ENCODE results near the gene HS6ST1. TPM values are rescaled to one million over a fixed set of nuclear protein-coding genes. Genes with fewer than 3 reads are reported as not detected.
A peak's percentile ranks its signal among the peaks of the same experiment; 100 is the strongest.

HS6ST1 gene
- total and polyA plus RNA-seq, 7 donors: 13.6 to 90.9 (median 38.9) TPM

DNA sequence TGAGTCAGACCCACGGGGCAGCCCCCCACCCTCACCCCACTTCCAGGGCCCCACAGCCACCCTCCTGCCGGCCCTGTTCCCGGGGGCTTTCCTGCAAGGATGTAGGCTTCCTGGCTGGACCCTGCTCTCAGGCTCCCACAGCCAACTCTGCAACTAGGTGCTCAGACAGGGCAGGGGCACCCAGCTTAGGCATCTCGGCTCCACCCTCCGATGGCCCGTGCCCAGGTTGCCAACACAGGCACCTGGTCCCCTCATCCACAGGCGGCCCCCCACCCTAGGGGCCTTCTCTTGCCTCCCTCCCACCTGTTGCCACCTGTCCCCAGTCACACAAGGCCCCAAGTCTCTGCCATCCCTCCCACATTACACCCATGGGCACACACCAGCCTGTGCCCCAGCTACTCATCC lies 34.6 kb downstream of the HS6ST1 start:
- peaks cover 27% of the 10 kb centered on the region for H3K4me1 ChIP-seq

DNA sequence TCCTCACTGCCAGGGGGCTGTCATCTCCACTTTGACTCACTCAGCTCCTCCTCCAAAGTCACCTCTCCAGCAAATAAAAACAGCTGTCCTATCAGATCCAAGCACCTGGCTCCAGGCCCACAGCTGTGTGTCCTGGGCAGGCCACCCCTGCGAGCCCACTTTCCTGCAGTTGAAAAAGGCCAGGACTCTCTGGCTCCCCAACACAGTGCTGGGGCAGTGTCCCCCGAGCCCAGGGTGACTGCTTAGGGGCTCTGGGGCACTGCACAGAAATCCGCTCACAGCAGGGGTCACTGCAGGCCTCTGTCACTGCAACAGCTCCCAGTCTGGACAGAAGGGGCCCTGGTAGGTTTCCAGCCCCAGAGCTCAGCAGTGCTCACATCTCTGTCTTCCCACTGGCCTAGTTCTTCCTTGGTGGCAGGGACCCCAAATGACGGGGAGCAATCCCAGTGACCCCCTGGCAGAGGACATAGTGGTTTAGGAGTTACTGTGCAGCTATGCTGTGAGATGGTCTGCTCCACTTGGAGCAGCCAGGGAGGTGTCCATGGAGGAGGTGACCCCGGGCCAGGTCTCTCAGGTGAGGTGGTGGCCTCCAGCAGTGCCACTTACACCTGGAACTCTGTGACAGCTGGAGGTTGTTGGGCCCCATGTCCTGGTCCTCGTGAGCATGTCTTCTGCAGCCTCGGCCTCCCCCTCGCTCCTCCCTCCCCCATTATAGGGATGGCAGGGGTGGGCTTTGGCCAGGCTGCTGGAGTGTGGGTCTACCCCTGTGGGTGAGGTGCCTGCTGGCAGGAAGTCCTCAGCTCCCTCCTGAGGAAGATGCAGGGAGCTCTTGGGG lies 35.5 kb downstream of the HS6ST1 start:
- Histone ChIP-seq H3K27ac (peak overlapping the region; percentile 23), H3K4me3 (no peak overlapping the region), H3K36me3 (ENCODE audit: insufficient read depth in 1 of 2, low read depth in 1 of 2) (peaks cover 0 to 10% of the 10 kb centered on the region in 2 donors), H3K27me3 (ENCODE audit: insufficient read depth in 3 of 3, low read length in 2 of 3) (no peaks in the 10 kb centered on the region), H3K4me1 (peaks cover 27% of the 10 kb centered on the region), H3K9me3 (no peaks in the 10 kb centered on the region)
- WGBS, 3 donors: 80 to 82% (median 81%) methylated on average over 8 of the region's 8 CpGs
- intact Hi-C loops (cut with DNase I): no loop called here
- peak; percentile 16 to 55 for DNase-seq
- peak in 2 of 4 donors; percentile 44 to 47 for ATAC-seq
- TF ChIP-seq, protein P1, sequence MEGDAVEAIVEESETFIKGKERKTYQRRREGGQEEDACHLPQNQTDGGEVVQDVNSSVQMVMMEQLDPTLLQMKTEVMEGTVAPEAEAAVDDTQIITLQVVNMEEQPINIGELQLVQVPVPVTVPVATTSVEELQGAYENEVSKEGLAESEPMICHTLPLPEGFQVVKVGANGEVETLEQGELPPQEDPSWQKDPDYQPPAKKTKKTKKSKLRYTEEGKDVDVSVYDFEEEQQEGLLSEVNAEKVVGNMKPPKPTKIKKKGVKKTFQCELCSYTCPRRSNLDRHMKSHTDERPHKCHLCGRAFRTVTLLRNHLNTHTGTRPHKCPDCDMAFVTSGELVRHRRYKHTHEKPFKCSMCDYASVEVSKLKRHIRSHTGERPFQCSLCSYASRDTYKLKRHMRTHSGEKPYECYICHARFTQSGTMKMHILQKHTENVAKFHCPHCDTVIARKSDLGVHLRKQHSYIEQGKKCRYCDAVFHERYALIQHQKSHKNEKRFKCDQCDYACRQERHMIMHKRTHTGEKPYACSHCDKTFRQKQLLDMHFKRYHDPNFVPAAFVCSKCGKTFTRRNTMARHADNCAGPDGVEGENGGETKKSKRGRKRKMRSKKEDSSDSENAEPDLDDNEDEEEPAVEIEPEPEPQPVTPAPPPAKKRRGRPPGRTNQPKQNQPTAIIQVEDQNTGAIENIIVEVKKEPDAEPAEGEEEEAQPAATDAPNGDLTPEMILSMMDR (IDR thresholded peaks at IDR 0.05): peak; percentile 12

More for the DNA sequence above, 34.6 kb downstream of the HS6ST1 start:
- TF ChIP-seq, protein P1 (IDR thresholded peaks at IDR 0.05): no peak
- Histone ChIP-seq H3K27me3 (ENCODE audit: insufficient read depth in 3 of 3, low read length in 2 of 3) (no peaks in the 10 kb centered on the region), H3K36me3 (ENCODE audit: insufficient read depth in 1 of 2, low read depth in 1 of 2) (peaks cover 0 to 14% of the 10 kb centered on the region in 2 donors), H3K9me3 (no peaks in the 10 kb centered on the region), H3K4me3 (no peak overlapping the region), H3K27ac (no peak overlapping the region)
- DNase-seq (peak; percentile 12 to 32), ATAC-seq (no peak)
- intact Hi-C loops (cut with DNase I): no loop called here
- 81 to 92% (median 86%) methylated on average over 4 to 7 of the region's 7 CpGs for WGBS, 3 donors

DNA sequence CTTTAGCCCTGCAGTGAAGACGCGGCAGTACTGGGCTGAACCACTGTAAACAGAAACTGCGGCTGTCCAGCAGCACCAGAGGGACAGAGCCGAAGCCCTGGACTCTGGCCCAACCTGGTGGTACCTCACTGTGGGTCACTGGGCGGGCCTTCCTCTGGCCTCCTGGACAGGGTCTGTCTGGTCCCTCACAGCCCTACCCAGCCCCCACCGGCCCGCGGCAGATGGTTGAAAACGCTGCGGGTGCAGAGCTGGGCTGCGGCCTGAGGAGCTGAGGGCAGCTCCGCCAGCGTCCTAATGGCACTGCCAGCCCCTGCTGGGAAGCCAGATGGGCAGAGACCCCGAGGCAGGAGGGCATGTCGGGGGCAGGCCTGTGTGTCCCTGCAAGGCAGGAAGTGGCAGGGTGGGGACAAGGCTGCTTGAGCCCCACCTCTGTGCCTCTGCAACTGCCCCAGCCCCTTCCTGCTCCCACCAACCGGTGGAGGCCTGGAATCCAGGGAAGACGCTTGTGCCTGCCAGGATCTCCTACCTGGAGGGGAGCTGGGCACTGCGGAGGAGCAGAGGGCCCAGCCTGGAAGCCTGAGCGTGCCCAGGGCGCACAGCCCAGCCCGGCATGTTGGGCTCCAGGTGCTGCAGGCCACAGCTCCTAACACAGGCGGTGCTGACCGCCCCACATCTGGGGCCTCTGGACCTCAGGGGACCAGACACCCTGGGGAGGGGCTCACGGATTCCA lies 36.3 kb downstream of the HS6ST1 start:
- Histone ChIP-seq H3K36me3 (ENCODE audit: insufficient read depth in 1 of 2, low read depth in 1 of 2) (peaks cover 0 to 4% of the 10 kb centered on the region in 2 donors), H3K4me1 (peaks cover 27% of the 10 kb centered on the region), H3K27me3 (ENCODE audit: insufficient read depth in 3 of 3, low read length in 2 of 3) (no peaks in the 10 kb centered on the region), H3K27ac (peak overlapping the region; percentile 23), H3K9me3 (no peaks in the 10 kb centered on the region), H3K4me3 (peak overlapping the region; percentile 29)
- TF ChIP-seq, protein P1 (IDR thresholded peaks at IDR 0.05): no peak
- 40 to 57% (median 43%) methylated on average over 23 to 24 of the region's 24 CpGs for WGBS, 3 donors
- intact Hi-C loops (cut with DNase I): no loop called here
- DNase-seq (peak; percentile 25 to 56), ATAC-seq (peak; percentile 13 to 46 (median 41))

DNA sequence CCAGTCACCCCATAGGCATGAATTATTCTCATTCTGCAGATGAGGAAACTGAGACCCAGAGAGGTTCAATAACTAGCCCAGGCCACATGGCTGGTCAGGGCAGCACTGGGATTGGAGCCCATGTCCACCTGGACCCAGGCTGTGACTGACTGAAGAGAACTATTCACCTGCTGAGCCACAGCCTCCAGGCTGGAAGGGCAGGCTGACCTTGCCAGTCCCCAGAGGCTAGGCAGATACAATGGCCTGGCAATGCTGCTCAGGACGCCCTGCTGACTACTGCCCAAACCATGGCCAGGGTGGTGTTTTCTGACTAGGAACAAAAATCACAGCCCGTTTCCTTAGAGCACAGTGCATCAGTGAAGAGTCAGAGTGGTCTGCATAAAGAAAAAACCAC lies 36.8 kb downstream of the HS6ST1 start:
- no peaks in the 10 kb centered on the region for H3K9me3 ChIP-seq
- intact Hi-C loops (cut with DNase I): no loop called here
- H3K4me1 ChIP-seq: peaks cover 27% of the 10 kb centered on the region
- peaks cover 0 to 4% of the 10 kb centered on the region in 2 donors for H3K36me3 ChIP-seq (ENCODE audit: insufficient read depth in 1 of 2, low read depth in 1 of 2)
- H3K4me3 ChIP-seq: no peak overlapping the region
- DNase-seq: peak in 1 of 2 donors; percentile 44
- WGBS, 3 donors: 42 to 52% (median 46%) methylated on average over 2 of the region's 2 CpGs
- ATAC-seq: peak; percentile 25 to 42 (median 38)
- H3K27ac ChIP-seq: no peak overlapping the region
- H3K27me3 ChIP-seq (ENCODE audit: insufficient read depth in 3 of 3, low read length in 2 of 3): no peaks in the 10 kb centered on the region
- TF ChIP-seq, protein P1 (IDR thresholded peaks at IDR 0.05): no peak
